Peyer's patch (tissue), 4 donors: ENCODE results near the gene BLOC1S5. TPM values are rescaled to one million over a fixed set of nuclear protein-coding genes. Genes with fewer than 3 reads are reported as not detected.

Experiments
- DNase-seq, 3 donors: peaks; one replicate each; pipeline ENCODE4 v3.0.0-alpha.2; 2017 to 2019
- H3K27ac ChIP-seq, 4 donors: fragments of 200-600 bp; sonication (generic); one replicate each; pipeline ENCODE4 v1.5.1; 2016 to 2019
- H3K27me3 ChIP-seq, 2 donors: fragments of 200-600 bp; sonication (generic); one replicate each; pipeline ENCODE4 v1.5.1; 2019
- H3K36me3 ChIP-seq, 3 donors: fragments of 200-600 bp; sonication (generic); one replicate each; pipeline ENCODE4 v1.5.1; 2016 to 2019
- H3K4me1 ChIP-seq, 4 donors: fragments of 200-600 bp; sonication (generic); one replicate each; pipeline ENCODE4 v1.5.1; 2016 to 2019
- H3K4me3 ChIP-seq, 4 donors: fragments of 200-600 bp; sonication (generic); 1 replicate in 3 of 4; 2 replicates in 1 of 4; pipeline ENCODE4 v1.5.1; 2016 to 2019; ENCODE audit warnings: mild to moderate bottlenecking in 1 of 4
- H3K9me3 ChIP-seq, 4 donors: fragments of 200-600 bp; sonication (generic); one replicate each; pipeline ENCODE4 v1.5.1; 2016 to 2019; ENCODE audit warnings: mild to moderate bottlenecking in 1 of 4
- POLR2A ChIP-seq, 2 donors: fragments of 450-650 bp; IDR thresholded peaks; one replicate each; pipeline ENCODE4 v1.5.1; 2017; ENCODE audit warnings: antibody characterized with exemption in 2 of 2, mild to moderate bottlenecking in 2 of 2, moderate library complexity in 2 of 2
- total RNA-seq, 4 donors: library from RNA; depleted of rRNA; stranded (reverse); fragments of >200 nt; gene quantifications; one replicate each; pipeline ENCODE4 v1.1.0, GENCODE V29; 2016
- TF ChIP-seq, protein P1 (sequence below), 6 experiments: fragments of 450-650 bp in 4 of 6; fragments of 200-600 bp in 2 of 6; sonication (generic) in 1 of 6; IDR thresholded peaks; one replicate each; pipeline ENCODE4 v1.5.1; 2017 to 2019; ENCODE audit warnings: antibody characterized with exemption in 6 of 6, mild to moderate bottlenecking in 3 of 6, moderate library complexity in 1 of 6

BLOC1S5 gene
- total RNA-seq, 4 donors from 2014 or later, result 4.6 to 11.6 (median 8.7) TPM

DNA sequence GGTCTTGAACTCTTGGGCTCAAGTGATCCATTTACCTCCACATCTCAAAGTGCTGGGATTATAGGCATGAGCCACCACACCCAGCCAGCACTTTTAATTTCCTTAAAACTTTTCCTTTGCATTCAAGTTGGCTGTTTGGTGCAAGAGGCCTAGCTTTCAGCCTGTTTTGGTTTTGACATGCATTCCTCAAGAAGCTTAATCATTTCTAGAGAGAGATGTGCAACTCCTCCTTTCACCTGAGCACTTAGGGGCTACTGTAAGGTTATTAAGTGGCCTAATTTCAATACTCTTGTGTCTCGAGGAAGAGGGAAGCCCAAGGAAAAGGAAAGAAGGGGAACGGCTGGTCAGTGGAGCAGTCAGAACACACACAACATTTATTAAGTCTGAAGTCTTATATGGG is 13.8 kb upstream of the BLOC1S5 start:
- TF ChIP-seq, protein P1, sequence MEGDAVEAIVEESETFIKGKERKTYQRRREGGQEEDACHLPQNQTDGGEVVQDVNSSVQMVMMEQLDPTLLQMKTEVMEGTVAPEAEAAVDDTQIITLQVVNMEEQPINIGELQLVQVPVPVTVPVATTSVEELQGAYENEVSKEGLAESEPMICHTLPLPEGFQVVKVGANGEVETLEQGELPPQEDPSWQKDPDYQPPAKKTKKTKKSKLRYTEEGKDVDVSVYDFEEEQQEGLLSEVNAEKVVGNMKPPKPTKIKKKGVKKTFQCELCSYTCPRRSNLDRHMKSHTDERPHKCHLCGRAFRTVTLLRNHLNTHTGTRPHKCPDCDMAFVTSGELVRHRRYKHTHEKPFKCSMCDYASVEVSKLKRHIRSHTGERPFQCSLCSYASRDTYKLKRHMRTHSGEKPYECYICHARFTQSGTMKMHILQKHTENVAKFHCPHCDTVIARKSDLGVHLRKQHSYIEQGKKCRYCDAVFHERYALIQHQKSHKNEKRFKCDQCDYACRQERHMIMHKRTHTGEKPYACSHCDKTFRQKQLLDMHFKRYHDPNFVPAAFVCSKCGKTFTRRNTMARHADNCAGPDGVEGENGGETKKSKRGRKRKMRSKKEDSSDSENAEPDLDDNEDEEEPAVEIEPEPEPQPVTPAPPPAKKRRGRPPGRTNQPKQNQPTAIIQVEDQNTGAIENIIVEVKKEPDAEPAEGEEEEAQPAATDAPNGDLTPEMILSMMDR (IDR thresholded peaks at IDR 0.05), result no peak
- no peak for TF ChIP-seq POLR2A (IDR thresholded peaks at IDR 0.05)
- H3K27me3 ChIP-seq, result no peaks in the 10 kb centered on the region
- no peak overlapping the region for H3K4me3 ChIP-seq
- no peak overlapping the region for H3K27ac ChIP-seq
- no peak for DNase-seq
- no peaks in the 10 kb centered on the region for H3K9me3 ChIP-seq
- H3K36me3 ChIP-seq, result no peaks in the 10 kb centered on the region
- no peaks in the 10 kb centered on the region for H3K4me1 ChIP-seq

DNA sequence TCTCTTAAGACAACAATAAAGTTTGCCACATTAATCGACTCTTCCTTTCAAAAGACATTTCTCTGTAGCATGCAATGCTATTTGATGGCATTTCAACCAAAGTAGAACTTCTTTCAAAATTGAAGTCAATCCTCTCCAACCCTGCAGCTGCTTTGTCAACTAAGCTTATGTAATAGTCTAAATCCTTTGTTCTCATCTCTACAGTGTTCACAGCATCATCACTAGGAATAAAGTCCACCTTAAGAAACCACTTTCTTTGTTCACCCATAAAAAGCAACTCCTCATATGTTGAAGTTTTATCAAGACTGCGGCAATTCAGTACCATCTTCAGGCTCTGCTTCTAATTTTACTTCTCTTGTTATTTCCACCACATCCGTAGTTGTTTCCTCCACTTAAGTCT is 11.5 kb upstream of the BLOC1S5 start:
- Histone ChIP-seq H3K27me3 (no peaks in the 10 kb centered on the region), H3K4me3 (no peak overlapping the region), H3K27ac (no peak overlapping the region), H3K36me3 (no peaks in the 10 kb centered on the region), H3K9me3 (no peaks in the 10 kb centered on the region), H3K4me1 (no peaks in the 10 kb centered on the region)
- TF ChIP-seq, protein P1 (IDR thresholded peaks at IDR 0.05), result no peak
- TF ChIP-seq POLR2A (IDR thresholded peaks at IDR 0.05), result no peak
- DNase-seq, result no peak

DNA sequence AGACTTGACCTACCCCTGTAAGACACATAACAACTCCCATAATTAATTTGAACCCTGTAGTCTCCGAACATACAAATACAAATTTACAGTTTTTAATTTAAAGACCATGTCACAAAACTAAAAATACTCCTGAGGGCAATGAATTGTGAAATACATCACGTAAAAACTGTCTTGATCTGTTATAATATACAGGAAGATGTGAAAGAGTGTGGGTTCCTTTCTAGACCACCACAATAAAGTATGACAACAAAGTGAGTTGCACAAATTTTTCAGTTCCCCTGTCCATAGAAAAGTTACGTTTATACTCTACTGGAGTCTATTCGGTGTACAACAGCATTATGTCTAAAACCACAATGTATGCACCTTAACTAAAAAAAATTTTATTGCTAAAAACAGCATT is 11.0 kb upstream of the BLOC1S5 start:
- no peaks in the 10 kb centered on the region for H3K36me3 ChIP-seq
- no peak overlapping the region for H3K27ac ChIP-seq
- H3K4me3 ChIP-seq, result no peak overlapping the region
- no peaks in the 10 kb centered on the region for H3K9me3 ChIP-seq
- no peaks in the 10 kb centered on the region for H3K4me1 ChIP-seq
- H3K27me3 ChIP-seq, result no peaks in the 10 kb centered on the region
- TF ChIP-seq, protein P1 (IDR thresholded peaks at IDR 0.05), result no peak
- no peak for DNase-seq

DNA sequence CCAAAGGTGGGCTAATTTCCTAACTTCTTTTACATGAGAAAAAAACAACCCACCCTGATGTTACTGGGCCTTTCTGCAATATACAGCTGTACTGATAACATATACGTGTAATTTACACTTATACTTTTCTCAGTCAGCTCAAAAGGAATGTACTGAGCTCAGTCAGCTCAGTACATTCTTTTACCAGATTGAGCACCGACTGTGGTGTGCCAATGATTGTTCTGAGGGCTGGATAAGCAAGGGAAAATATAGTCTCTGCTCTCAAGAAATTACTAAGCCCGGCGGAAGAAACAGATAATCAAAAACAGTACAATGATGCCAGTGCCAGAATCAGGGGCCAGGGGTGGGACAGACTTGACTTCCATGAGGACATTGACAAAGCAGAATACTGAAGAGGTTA is 10.0 kb upstream of the BLOC1S5 start:
- Histone ChIP-seq H3K27me3 (no peaks in the 10 kb centered on the region), H3K4me3 (no peak overlapping the region), H3K4me1 (no peaks in the 10 kb centered on the region), H3K36me3 (no peaks in the 10 kb centered on the region), H3K9me3 (no peaks in the 10 kb centered on the region), H3K27ac (no peak overlapping the region)
- no peak for DNase-seq
- TF ChIP-seq POLR2A (IDR thresholded peaks at IDR 0.05), result no peak
- TF ChIP-seq, protein P1 (IDR thresholded peaks at IDR 0.05), result no peak

DNA sequence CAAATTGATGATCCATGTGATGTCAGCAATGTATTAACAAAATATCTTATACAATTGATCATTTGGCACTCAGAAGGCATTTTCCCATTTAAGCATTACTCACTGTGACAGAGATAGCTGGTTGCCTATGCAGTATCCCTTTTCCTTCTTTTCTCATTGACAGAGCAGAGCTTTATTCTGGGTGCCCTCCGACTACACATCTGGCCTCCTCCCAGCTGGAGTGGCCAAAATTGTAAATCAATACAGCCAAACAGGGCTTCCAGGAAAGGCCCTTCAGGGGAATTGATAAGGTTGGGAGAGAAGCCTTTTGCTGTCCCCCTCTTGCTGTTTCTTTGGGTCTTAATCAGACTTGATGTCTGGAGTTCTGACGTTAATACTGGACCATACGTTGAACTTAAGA is 9.6 kb upstream of the BLOC1S5 start:
- no peak for DNase-seq
- H3K27me3 ChIP-seq, result no peaks in the 10 kb centered on the region
- no peaks in the 10 kb centered on the region for H3K36me3 ChIP-seq
- no peak for TF ChIP-seq POLR2A (IDR thresholded peaks at IDR 0.05)
- TF ChIP-seq, protein P1 (IDR thresholded peaks at IDR 0.05), result no peak
- H3K9me3 ChIP-seq, result no peaks in the 10 kb centered on the region
- no peak overlapping the region for H3K4me3 ChIP-seq
- H3K27ac ChIP-seq, result no peak overlapping the region
- no peaks in the 10 kb centered on the region for H3K4me1 ChIP-seq

DNA sequence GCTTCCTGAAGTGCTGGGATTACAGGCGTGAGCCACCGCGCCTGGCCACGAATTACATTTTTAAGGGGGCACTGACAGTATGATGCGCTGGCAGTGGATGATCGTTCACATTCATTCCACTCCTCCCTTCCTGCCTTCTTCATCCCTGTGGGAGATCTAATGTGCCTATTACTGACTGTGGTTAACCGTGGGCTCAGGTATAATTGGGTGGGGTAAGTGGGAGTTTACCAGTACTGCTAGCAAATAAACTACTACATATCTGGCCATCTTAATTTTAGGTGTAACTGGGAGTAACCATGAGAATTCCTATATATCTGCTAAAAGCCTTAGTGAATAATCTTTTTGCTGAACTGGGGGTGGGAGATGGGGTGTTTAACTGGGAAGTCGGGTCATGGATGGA is 6.5 kb upstream of the BLOC1S5 start:
- H3K27ac ChIP-seq, result no peak overlapping the region
- no peaks in the 10 kb centered on the region for H3K9me3 ChIP-seq
- no peak for DNase-seq
- no peak overlapping the region for H3K4me3 ChIP-seq
- no peaks in the 10 kb centered on the region for H3K27me3 ChIP-seq
- no peaks in the 10 kb centered on the region for H3K4me1 ChIP-seq
- TF ChIP-seq, protein P1 (IDR thresholded peaks at IDR 0.05), result no peak
- TF ChIP-seq POLR2A (IDR thresholded peaks at IDR 0.05), result no peak
- no peaks in the 10 kb centered on the region for H3K36me3 ChIP-seq
